Stimulated activated CD8-positive, alpha-beta memory T cell treated with anti-CD3 and anti-CD28 coated beads, Interleukin-12 subunit alpha, Interleukin-12 subunit beta, amount 100 ng/mL, for 24 hours (primary cell): ENCODE results near the gene ALDH1B1.
A peak's percentile ranks its signal among the peaks of the same experiment; 100 is the strongest.

Experiments
- DNase-seq: peaks from one replicate; pipeline ENCODE4 v3.0.0-alpha.2; 2020; ENCODE audit errors: extremely low read depth

The ALDH1B1 gene

GRCh38 chr9:38392235-38393127 lies at the start of gene ALDH1B1:
TSS of gene ALDH1B1 (plus strand) at chr9:38392702. CDS start at chr9:38395749, 3,047 bp downstream.
- DNase-seq: peak; percentile 45

- DNase-seq: no peak
These were observed 49.5 kb upstream of the ALDH1B1 start for GRCh38 chr9:38343037-38343436.

GRCh38 chr9:38343552-38343951 lies 49.0 kb upstream of the ALDH1B1 start:
- DNase-seq: no peak

GRCh38 chr9:38344566-38345324 lies 47.8 kb upstream of the ALDH1B1 start:
- no peak for DNase-seq

- no peak for DNase-seq
These were observed 46.4 kb upstream of the ALDH1B1 start for GRCh38 chr9:38345851-38346755.

- no peak for DNase-seq
These were observed 45.7 kb upstream of the ALDH1B1 start for GRCh38 chr9:38346811-38347210.

- no peak for DNase-seq
These were observed 45.2 kb upstream of the ALDH1B1 start for GRCh38 chr9:38347271-38347671.

GRCh38 chr9:38347946-38348345 lies 44.6 kb upstream of the ALDH1B1 start:
- DNase-seq: no peak

- DNase-seq: no peak
These were observed 42.0 kb upstream of the ALDH1B1 start for GRCh38 chr9:38350529-38350928.

- no peak for DNase-seq
These were observed 39.8 kb upstream of the ALDH1B1 start for GRCh38 chr9:38352530-38353328.

- no peak for DNase-seq
These were observed 37.4 kb upstream of the ALDH1B1 start for GRCh38 chr9:38355115-38355514.

- DNase-seq: no peak
These were observed 36.9 kb upstream of the ALDH1B1 start for GRCh38 chr9:38355517-38356120.

GRCh38 chr9:38356851-38357250 lies 35.7 kb upstream of the ALDH1B1 start:
- no peak for DNase-seq

GRCh38 chr9:38357350-38358114 lies 35.0 kb upstream of the ALDH1B1 start:
- no peak for DNase-seq

- no peak for DNase-seq
These were observed 33.9 kb upstream of the ALDH1B1 start for GRCh38 chr9:38358390-38359296.

- no peak for DNase-seq
These were observed 33.2 kb upstream of the ALDH1B1 start for GRCh38 chr9:38359297-38359653.

- DNase-seq: no peak
These were observed 32.7 kb upstream of the ALDH1B1 start for GRCh38 chr9:38359689-38360385.

- no peak for DNase-seq
These were observed 31.5 kb upstream of the ALDH1B1 start for GRCh38 chr9:38360839-38361472.
